Lower leg skin (tissue), 3 donors: ENCODE measurements around the gene GLI3.

Source experiments
- CTCF ChIP-seq, 3 donors: fragments of 450-650 bp; IDR thresholded peaks; one replicate each; pipeline ENCODE4 v1.5.1; 2016; ENCODE audit warnings: antibody characterized with exemption in 3 of 3, mild to moderate bottlenecking in 3 of 3, moderate library complexity in 2 of 3
- POLR2A ChIP-seq, 2 donors: fragments of 450-650 bp; IDR thresholded peaks; one replicate each; pipeline ENCODE4 v1.6.1; 2016 to 2017; ENCODE audit warnings: antibody characterized with exemption in 2 of 2, mild to moderate bottlenecking in 1 of 2, moderate library complexity in 1 of 2

DNA sequence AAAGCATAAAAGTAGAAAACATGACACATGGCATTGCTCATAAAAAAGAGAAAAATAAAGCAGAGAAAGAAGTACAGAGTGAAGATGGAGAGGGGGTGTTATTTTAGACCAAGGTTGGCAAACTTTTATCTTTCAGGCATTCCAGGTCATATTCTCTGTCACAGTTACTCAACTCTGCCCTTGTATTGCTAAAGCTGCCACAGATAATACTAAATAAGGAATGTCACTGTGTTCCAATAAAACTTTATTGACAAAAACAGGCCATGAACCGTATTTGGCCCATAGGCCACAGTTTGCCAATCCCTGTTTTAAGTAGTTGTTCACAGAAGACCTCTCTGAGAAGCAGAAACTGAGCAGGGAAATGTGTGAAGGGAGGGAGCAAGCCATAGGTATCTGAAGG, 167.4 kb downstream of the GLI3 start:
- no peak for TF ChIP-seq CTCF (IDR thresholded peaks at IDR 0.05)
- no peak for TF ChIP-seq POLR2A (IDR thresholded peaks at IDR 0.05)
